Body of pancreas (tissue), 4 donors: ENCODE measurements around the gene UFC1. TPM values are rescaled to one million over a fixed set of nuclear protein-coding genes. Genes with fewer than 3 reads are reported as not detected.
A peak's percentile ranks its signal among the peaks of the same experiment; 100 is the strongest.

ENCODE experiments used
- ATAC-seq: fragments of 150-250 bp; one replicate; pipeline ENCODE4 v1.9.1; 2016
- DNase-seq, 4 donors: peaks; one replicate each; pipeline ENCODE4 v3.0.0-alpha.2; 2019
- H3K27ac ChIP-seq, 4 donors: fragments of 200-600 bp; sonication (generic); 1 replicate in 3 of 4; 2 replicates in 1 of 4; pipeline versions ENCODE4 v1.5.1 to v1.6.1; 2016 to 2019; ENCODE audit warnings: mild to moderate bottlenecking in 1 of 4, mixed read lengths in 1 of 4, moderate library complexity in 1 of 4
- H3K27me3 ChIP-seq, 2 donors: fragments of 200-600 bp; sonication (generic); one replicate each; pipeline ENCODE4 v1.6.0; 2016; ENCODE audit warnings: mild to moderate bottlenecking in 1 of 2
- H3K36me3 ChIP-seq, 2 donors: fragments of 200-600 bp; sonication (generic); replicated peaks in 1 of 2; 2 replicates each; pipeline ENCODE4 v1.5.1; 2016; ENCODE audit warnings: low read depth in 2 of 2; ENCODE audit not compliant: insufficient read depth in 1 of 2
- H3K4me1 ChIP-seq: fragments of 200-600 bp; sonication (generic); one replicate; pipeline ENCODE4 v1.6.0; 2016
- H3K4me3 ChIP-seq, 2 donors: fragments of 200-600 bp; sonication (generic); 1 replicate in 1 of 2; 2 replicates in 1 of 2; pipeline ENCODE4 v1.5.1; 2016 to 2019
- H3K9me3 ChIP-seq, 3 donors: fragments of 200-600 bp; sonication (generic); 1 replicate in 2 of 3; 2 replicates in 1 of 3; pipeline ENCODE4 v1.5.1; 2016
- POLR2A ChIP-seq, 3 donors: fragments of 450-650 bp; IDR thresholded peaks; one replicate each; pipeline ENCODE4 v1.6.1; 2016; ENCODE audit warnings: antibody characterized with exemption in 3 of 3, mild to moderate bottlenecking in 2 of 3
- WGBS, 2 donors: methylation state at CpG; one replicate each; pipeline ENCODE4 v1.1.5; 2017; 5-methylcytosine and 5-hydroxymethylcytosine counted together
- intact Hi-C: fragments of 100-400 bp; cut with DNase I; formaldehyde crosslinking; loops from one replicate; pipeline ENCODE4 v1.15.1; 2023
- total RNA-seq, 2 donors: library from RNA; depleted of rRNA; stranded (reverse); fragments of >200 nt; gene quantifications; one replicate each; pipeline ENCODE4 v1.1.0, GENCODE V29; 2016
- TF ChIP-seq, protein P1 (sequence below), 7 experiments: fragments of 450-650 bp in 4 of 7; fragments of 200-600 bp in 3 of 7; sonication (generic) in 3 of 7; IDR thresholded peaks; one replicate each; pipeline ENCODE4 v1.5.1; 2016 to 2019; ENCODE audit warnings: antibody characterized with exemption in 7 of 7

The UFC1 gene
- total RNA-seq, 2 donors from 2014 or later: 33.6 to 48.8 TPM

DNA sequence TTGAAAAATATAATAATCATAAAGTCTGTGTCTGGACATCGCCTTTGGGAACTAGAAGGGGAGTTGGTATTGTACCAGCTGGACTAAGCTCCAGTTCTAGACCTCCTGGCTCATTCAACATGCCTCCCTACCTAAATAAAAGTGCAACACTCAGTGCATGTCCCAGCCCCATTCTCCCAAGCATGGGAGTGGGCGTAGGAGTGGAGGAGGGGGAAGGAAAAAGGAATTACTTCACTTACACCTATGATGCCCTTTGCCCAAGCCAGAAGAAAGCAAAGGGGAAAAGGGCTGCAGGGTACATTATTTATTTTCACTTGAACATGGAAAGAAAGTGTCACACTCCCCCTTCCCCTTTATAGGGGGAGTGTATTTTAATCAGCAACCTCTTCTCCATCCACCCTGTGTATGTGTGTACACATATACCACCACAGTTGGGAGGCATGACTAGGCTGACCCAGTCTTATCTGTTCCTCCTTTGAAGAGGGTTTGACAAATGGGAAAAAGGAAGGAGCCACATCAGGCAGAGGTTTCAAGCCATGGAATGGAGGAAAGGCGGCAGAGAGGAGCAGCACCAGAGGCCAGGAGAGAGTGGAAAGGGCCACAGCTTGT lies 32.6 kb upstream of the UFC1 start:
- Histone ChIP-seq H3K4me3 (no peak overlapping the region), H3K4me1 (peaks cover 43% of the 10 kb centered on the region), H3K27me3 (no peaks in the 10 kb centered on the region), H3K27ac (peak overlapping the region in 2 of 4 donors; percentile 89 to 96), H3K36me3 (peaks cover 4 to 27% of the 10 kb centered on the region in 2 donors), H3K9me3 (no peaks in the 10 kb centered on the region)
- 92 to 93% methylated on average over 3 of the region's 3 CpGs for WGBS, 2 donors
- intact Hi-C loops: no loop called here
- no peak for DNase-seq
- TF ChIP-seq, protein P1, sequence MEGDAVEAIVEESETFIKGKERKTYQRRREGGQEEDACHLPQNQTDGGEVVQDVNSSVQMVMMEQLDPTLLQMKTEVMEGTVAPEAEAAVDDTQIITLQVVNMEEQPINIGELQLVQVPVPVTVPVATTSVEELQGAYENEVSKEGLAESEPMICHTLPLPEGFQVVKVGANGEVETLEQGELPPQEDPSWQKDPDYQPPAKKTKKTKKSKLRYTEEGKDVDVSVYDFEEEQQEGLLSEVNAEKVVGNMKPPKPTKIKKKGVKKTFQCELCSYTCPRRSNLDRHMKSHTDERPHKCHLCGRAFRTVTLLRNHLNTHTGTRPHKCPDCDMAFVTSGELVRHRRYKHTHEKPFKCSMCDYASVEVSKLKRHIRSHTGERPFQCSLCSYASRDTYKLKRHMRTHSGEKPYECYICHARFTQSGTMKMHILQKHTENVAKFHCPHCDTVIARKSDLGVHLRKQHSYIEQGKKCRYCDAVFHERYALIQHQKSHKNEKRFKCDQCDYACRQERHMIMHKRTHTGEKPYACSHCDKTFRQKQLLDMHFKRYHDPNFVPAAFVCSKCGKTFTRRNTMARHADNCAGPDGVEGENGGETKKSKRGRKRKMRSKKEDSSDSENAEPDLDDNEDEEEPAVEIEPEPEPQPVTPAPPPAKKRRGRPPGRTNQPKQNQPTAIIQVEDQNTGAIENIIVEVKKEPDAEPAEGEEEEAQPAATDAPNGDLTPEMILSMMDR (IDR thresholded peaks at IDR 0.05): no peak
- TF ChIP-seq POLR2A (IDR thresholded peaks at IDR 0.05): no peak
- no peak for ATAC-seq

DNA sequence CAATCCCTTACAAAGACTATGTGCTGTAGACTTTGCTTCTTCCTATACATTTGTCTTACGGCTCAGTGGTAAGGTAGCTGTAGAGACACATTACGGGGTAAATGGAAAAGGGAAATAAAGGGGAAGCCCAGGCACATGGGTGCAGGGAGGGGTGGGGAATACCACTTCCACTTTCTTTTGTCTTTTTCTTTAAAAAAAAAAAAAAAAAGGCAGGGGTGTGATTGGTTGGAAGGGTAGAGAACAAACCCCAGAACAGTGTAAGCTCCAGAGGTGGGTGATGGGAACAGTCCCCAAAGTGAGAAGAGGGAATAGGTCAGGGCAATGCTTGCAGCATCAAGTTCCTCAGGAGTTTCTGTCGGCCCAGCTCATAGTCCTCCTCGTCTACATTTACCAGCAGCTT lies 31.9 kb upstream of the UFC1 start:
- Histone ChIP-seq H3K36me3 (peaks cover 4 to 27% of the 10 kb centered on the region in 2 donors), H3K4me3 (no peak overlapping the region), H3K27ac (no peak overlapping the region), H3K4me1 (peaks cover 36% of the 10 kb centered on the region), H3K9me3 (no peaks in the 10 kb centered on the region), H3K27me3 (no peaks in the 10 kb centered on the region)
- intact Hi-C loops: no loop called here
- TF ChIP-seq, protein P1 (IDR thresholded peaks at IDR 0.05): no peak
- no peak for TF ChIP-seq POLR2A (IDR thresholded peaks at IDR 0.05)
- no peak for ATAC-seq
- 67 to 69% methylated on average over 4 of the region's 4 CpGs for WGBS, 2 donors
- no peak for DNase-seq

DNA sequence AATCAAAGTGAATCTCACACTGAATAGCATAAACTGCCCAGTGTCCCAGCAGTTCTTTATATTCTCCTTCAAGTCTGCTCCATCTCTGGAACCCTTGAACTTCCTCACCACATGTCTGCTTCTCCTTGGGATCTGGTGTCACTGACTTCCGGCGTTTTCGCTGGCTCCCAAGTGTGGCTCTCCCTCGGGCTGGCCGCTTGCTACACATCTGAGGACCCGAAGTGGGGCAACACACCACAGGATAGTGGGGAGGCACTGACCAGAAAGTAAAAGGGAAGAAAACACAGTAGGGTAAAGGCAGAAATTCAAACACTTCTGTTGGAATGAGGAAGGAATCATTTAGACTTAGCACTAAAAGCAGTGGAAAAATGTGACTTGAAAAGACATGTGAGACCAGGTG lies 30.8 kb upstream of the UFC1 start:
- no peak for TF ChIP-seq POLR2A (IDR thresholded peaks at IDR 0.05)
- TF ChIP-seq, protein P1 (IDR thresholded peaks at IDR 0.05): no peak

DNA sequence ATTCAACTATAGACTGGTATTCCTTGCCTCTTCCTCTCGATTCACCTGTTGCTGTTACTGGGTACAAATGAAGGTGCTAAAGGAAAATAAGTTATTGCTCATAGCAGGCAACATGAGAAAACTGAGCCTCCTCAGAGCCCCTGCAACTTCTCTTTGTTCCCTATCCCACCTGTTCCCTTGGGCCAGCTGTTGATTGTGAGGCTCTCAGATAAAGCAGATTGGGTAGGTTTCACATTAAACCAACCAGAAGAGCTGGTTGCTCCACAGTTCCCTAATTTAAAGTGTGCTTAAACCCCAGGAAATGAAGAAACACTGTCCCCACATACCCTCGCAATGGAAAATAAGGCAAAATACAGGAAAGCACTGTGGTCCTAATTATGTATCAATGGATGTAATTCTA lies 26.1 kb upstream of the UFC1 start:
- WGBS, 2 donors: 76 to 92% methylated on average over 2 of the region's 2 CpGs
- DNase-seq: no peak
- TF ChIP-seq, protein P1 (IDR thresholded peaks at IDR 0.05): no peak
- no peak for TF ChIP-seq POLR2A (IDR thresholded peaks at IDR 0.05)
- H3K4me1 ChIP-seq: peaks cover 26% of the 10 kb centered on the region
- intact Hi-C loops: no loop called here
- no peaks in the 10 kb centered on the region for H3K9me3 ChIP-seq
- ATAC-seq: no peak
- H3K4me3 ChIP-seq: no peak overlapping the region
- H3K27ac ChIP-seq: no peak overlapping the region
- H3K27me3 ChIP-seq: no peaks in the 10 kb centered on the region
- H3K36me3 ChIP-seq: peaks cover 0 to 18% of the 10 kb centered on the region in 2 donors

More for the DNA sequence above, 30.8 kb upstream of the UFC1 start:
- Histone ChIP-seq H3K4me1 (peaks cover 33% of the 10 kb centered on the region), H3K9me3 (no peaks in the 10 kb centered on the region), H3K27me3 (no peaks in the 10 kb centered on the region), H3K27ac (no peak overlapping the region), H3K36me3 (peaks cover 4 to 27% of the 10 kb centered on the region in 2 donors), H3K4me3 (no peak overlapping the region)
- 85 to 92% methylated on average over 6 of the region's 6 CpGs for WGBS, 2 donors
- DNase-seq: no peak
- intact Hi-C loops: no loop called here
- no peak for ATAC-seq
